ENCODE measurements around the gene ISM2.

ISM2 gene

DNA sequence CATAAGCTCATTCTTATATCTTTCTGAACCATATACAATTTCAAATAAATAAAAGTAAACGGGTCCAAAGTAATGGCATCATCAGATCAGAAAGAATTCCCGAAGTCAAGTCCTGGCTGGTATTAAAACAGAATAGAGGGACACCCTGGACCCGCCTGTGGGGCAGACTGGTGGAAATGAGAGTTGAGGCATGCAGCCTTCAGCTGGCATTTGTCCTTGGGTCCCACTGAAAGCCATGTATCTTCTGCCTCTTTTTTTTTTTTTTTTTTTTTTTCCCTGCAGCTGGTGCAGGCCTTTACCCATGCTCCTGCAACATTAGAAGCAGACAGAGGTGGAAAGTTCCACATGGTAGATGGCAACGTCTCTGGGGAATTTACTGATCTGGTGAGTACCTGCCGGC is 30.8 kb downstream of the ISM2 start:
- DNase-seq (ENCODE audit: low read depth): no peak

DNA sequence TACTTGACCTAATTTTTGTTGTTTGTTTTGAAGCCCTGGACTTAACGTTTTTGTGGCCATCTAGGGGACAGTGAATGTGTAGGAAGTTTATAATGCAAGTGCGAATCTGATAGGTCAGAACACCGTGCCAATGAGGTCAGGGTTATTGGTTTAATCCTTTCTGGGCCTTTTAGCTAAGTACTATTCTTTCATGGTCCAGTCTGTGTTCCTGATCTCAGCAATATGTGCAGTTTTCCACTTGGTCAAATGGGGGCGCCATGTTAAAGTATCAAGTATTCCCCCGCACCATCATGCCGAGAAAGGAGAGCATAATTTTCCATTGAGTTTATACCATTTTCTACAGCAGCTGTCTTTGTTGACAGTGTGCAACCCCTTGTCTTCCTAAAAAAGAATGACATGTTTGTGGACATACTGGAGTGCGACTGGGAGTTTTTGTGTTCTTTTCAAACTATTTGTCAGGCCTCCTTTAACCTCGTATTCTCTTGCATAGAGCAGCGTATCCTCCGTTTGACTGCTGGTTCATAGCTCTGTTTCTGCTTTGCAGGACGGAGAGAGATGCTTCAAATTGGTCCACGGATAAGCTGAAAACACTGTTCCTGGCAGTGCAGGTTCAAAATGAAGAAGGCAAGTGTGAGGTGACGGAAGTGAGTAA is 39.4 kb downstream of the ISM2 start:
- peak; percentile 70 for DNase-seq (ENCODE audit: low read depth)

DNA sequence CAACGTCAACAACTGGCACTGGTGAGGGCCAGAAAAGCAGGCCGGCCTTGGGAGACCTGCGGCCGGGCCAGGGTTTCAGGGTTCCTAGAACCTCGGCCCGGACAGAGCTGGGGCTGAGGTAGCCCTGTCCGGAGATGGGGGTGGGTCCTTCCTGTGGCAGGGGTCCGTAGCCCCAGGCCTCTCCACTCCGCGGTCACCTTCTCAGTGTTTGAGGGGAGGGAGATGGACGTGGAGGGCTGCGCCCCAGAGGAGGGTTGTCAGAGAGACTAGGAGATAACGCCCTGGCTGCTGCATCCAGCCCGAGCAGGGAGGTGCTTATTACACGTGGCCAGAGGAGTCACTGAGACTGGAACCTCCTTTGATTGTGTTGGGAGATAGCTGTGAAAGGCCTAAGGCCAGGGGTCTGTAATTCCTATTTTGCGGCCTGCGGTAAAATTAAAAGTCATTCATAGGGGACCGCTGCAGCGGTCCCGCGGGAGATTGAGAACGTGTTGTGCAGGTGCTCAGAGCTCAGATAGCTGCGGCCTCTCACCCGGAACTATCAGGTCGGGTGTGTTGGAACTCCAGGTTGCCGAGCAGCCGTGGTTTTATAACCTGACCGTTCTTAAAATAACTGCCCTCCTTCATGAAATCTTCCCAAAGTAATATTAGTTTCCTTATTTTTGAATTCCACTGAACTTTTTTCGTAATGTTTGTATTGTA is 40.2 kb downstream of the ISM2 start:
- peak; percentile 54 for DNase-seq (ENCODE audit: low read depth)

DNA sequence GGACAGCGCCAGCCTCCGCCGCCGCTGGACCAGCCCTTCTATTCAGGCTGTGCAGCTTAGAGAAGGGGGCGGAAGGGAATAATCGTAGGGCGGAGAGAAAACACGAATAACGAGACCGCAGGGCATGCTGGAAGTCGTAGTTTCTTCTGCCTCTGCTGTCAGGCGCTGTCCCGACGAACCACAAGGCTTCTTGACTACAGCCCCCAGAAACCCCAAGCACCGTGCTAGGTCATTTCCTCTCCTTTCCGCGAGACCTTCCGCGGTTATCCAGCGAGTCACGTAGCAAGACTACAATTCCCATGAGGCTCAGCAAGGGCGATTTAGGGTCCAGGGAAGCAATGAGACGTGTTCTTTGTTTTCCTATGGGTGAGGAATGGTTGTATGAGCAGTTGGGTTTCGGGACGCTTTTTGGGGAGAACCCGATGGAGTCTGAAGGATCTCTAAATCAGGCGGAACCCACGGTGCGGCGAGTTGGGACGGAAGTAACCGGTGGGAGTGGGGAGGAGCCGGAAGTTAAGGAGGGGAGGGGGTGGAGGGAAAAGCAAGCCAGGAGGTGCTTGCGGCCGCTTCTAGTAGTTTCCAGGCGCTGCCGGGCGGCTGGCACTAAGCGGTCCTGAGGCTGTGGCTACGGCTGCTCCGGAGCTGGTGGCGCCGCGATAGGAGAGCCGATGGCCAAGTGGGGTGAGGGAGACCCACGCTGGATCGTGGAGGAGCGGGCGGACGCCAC is 40.9 kb downstream of the ISM2 start, which contains the start of the genes AHSA1 and VIPAS39:
Gene AHSA1 (plus strand): TSS at position 572 of the 727 bp plus-strand sequence. CDS start 97 bp downstream, at position 669.
Gene VIPAS39 (minus strand): TSS at position 80 of the 727 bp plus-strand sequence. CDS start 3,499 bp downstream, outside the sequence.
- DNase-seq (ENCODE audit: low read depth): peak; percentile 100

DNA sequence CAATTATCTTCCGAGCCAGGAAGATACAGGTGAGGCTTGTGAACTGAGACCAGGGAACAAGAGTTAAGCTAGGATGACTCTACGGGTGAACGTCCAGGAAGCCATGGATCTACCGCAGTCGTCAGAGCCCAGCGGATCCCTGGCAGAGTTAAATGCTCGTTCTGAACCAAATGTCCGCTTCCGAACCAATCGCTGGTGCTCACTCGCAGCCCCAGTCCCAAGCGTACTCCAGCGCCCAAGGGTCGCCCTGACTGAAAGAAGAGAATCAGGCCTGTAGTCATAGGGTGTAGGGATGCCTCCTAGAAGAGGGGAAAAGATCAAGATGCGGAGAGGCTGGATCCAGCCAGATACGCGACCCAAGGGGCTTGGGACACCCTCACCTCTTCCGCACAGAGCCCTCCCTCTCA is 41.5 kb downstream of the ISM2 start:
- DNase-seq (ENCODE audit: low read depth): no peak

DNA sequence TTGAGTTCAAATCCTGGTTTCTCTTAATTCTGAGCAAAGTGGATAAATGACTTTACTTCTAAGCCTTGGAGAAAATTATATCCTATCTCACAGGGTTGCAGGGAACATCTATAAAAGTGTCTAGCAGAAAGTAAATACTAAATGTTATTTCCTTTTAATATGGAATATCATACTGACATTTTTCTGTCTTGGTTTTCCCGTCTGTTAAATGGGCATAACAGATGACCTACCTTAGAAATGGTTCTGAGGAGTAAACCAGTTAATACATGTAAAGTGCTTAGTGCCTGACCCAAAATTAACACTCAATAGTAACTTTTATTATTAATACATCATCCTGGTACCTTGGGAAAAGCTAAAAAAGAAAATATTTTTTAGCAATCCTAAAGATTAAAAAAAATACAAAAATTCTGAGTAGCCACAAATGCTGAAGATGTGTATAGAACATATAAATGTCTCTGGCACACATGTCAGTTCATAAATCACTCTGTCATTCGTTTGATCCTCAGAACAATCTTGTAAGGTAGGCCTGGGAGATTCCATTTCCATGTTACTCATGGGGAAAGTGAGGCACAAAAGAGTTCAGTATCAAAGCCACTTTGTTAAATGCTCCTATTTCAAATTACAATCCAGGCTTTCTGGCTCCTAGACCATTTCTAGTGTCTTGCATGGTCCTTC is 42.5 kb downstream of the ISM2 start:
- no peak for DNase-seq (ENCODE audit: low read depth)

DNA sequence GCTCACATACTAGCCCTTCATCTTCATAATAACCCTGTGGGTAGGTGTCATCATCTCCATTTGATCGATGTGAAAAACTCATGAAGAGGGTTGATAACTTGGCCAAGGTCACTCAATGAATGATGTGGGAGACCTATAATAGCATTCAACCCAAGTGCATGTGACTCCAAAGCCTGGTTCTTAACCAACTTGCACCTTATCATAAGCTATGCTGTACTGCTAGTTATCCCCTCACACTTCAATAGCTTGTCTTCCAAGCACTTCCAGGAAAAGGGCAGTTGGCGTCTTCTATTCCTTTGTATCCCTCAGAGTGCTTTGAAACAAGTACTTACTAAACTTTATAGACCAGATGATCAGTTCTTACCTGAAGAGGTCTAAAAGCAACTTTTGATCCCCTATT is 56.4 kb downstream of the ISM2 start:
- no peak for DNase-seq (ENCODE audit: low read depth)

DNA sequence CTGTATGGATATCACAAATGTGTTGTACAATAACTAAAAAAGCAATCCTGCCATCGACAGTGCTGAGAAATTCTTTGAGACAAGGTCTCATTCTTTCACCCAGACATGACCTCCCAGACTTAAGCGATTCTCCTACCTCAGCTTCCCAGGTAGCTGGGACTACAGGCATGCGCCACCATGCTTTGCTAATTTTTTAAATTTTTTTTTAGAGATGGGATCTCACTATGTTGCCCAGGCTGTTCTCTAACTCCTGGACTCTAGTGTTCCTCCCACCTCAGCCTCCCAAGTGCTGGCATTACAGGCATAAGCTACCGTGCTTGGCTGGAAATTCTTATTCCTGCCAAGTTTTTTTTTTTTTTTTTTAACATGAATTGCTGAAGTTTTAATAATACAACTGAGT is 58.8 kb downstream of the ISM2 start:
- no peak for DNase-seq (ENCODE audit: low read depth)

DNA sequence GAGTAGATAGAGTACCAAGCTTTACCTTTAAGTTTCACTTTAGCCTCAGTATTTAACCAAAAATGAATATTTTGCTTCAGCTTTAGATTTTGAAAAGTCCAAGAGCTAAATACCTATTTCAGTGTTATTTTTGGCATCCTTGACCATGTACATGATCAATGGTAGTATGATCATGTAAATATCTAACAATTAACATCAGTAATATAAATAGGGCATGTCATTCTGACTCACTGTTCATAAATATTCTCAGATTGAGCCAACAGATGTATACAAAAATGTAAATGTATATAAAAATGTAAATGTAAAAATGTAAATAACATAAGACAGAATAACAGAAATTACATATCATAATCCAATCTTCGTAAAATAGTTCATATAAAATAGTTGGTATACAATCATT is 60.0 kb downstream of the ISM2 start:
- DNase-seq (ENCODE audit: low read depth): no peak

DNA sequence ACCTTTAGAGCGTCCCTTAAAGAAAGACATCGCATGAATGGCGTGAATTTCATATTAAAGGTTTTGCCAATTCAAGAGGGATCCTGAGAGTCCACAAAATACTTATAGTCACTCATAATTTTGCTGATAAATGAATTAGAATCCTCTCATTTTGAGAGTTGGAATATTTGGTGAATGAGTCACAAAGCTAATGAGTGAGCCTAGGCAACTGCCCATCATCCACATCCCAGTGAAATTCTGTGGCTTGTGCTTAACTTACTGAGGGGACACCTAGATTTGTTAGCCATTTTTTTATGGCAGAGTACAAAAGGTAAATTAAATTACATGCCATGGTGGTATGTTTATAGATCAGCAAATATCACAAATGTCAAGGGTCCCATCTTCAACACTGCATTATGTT is 62.6 kb downstream of the ISM2 start:
- peak; percentile 56 for DNase-seq (ENCODE audit: low read depth)

DNA sequence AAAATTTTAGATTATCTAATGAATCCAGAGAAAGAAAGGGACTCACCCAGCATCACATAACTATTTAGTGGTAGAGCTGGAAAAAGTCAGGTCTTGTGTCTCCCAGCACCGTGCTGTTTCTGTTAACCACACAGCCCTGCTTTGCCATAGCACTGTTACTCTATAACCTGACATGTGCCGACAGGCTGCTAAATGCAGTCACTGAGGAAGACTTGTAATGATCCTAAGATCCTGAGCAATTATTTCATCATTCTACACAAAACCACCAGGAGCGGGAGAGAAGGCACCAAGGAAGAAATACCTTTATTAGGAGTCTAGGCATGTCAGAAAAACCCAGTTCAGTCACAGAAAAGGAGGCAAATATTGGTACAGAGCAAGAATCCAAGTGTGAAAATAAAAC is 72.2 kb downstream of the ISM2 start:
- DNase-seq (ENCODE audit: low read depth): no peak

DNA sequence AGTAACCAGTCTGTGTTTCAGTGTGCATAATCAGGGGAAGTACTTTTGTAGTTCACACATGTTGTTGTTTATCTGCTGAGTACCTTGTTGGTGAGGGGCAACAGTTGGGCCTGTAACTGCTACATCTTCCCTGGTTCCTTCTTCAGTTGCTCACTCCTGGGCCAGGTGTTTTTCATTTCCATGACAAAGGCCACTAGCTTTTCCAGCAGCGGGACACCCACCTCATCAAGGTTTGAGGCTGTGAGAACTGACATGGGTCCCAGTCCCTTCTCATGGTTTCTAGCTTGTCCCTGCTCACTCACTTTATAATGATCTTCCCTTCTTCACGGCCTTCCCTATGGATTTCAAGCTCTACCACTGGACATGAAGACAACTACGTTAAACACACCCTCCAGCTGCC is 73.8 kb downstream of the ISM2 start:
- DNase-seq (ENCODE audit: low read depth): no peak
